NK-92 (cell line): ENCODE data around the gene ARHGAP26.
"Not testable (repeated sequence)": the region's sequence is repeated elsewhere in the genome, so short reads cannot be mapped to it uniquely, and the experiment has no call there.

Source experiments
- DNase-seq: peaks from one replicate; lab custom pipeline; 2025; ENCODE audit not compliant: unreplicated experiment; lab: John Stamatoyannopoulos, UW

ARHGAP26 gene

GRCh38 chr5:142952229-142952628 is 182.1 kb downstream of the ARHGAP26 start:
- no peak for DNase-seq

DNA sequence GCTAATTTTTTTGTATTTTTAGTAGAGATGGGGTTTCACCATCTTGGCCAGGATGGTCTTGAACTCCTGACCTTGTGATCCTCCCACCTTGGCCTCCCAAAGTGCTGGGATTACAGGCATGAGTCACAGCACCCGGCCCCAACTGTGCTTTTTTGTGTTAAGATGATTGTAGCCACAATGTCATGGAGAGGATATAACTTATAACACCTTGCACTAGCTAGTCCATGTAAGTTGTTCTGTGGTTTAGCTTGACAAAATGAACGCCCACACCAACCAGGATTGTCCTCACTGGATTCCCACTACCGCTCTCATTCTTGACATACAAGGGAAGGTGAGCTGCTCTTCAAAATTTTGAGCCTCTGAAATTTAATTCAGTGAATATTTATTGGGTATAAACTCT is 182.7 kb downstream of the ARHGAP26 start:
- DNase-seq, result not testable (repeated sequence)

DNA sequence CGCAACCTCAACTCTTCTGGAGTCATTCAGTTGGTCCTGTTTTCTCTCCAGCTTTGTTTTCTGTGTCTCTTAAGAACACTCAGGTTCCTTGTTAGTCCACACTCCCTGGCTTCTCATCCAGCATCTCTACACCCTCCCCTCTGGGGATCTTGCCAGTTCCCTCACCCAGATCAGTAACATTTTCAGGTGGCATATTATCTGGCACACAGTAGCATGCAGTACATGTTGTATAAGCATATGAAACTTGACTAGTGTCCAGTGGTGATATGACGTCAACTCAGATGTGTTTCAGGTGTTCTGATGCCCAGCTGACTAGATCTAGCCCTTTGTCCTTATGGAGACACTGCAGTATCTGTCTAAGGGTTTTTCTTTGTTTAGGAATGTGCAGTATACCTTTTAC is 184.3 kb downstream of the ARHGAP26 start:
- DNase-seq, result no peak

DNA sequence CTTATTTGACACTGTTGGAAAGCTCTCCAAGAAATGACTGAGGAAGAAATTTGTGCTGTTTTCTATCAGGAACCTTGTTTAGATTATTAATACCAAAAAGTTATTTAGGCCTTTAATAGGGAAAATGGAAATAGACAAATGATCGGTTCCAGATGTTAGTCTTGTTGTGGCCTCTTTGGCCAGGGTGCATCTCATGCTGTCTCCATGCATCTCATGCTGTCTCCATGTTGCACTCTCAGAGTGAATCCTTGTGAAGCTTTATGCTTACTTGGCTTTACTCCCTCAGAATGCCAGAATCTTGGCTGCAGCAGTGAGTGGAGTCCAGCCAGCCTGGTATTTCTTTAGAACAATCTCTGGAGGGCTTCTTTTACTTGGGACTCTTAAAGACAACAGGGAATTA is 185.5 kb downstream of the ARHGAP26 start:
- DNase-seq, result no peak

GRCh38 chr5:142957528-142957927 is 187.4 kb downstream of the ARHGAP26 start:
- DNase-seq, result no peak

- no peak for DNase-seq
Measured at GRCh38 chr5:142958944-142959682, 188.9 kb downstream of the ARHGAP26 start.

GRCh38 chr5:142959683-142960657 is 189.8 kb downstream of the ARHGAP26 start:
- DNase-seq, result no peak

GRCh38 chr5:142961440-142962173 is 191.4 kb downstream of the ARHGAP26 start:
- DNase-seq, result no peak

DNA sequence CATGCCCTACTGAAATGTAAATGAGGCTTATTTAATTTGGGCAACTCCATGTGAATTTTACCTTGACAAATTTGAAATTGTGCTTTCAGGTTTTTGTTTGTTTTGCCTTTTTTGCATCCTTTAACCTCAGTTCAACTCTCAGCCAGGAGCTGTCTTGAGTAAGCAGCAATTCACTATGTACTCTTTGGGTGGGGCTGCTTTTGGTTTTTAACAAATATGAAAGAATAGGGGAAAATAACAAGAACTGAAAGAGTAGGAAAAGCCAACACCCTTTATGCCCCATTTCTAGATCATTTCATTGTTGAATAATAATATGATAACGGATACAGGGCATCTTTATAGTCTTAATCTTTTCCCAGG is 192.0 kb downstream of the ARHGAP26 start:
- DNase-seq, result no peak

- DNase-seq, result not testable (repeated sequence)
Measured at GRCh38 chr5:142965258-142966120, 195.3 kb downstream of the ARHGAP26 start.

DNA sequence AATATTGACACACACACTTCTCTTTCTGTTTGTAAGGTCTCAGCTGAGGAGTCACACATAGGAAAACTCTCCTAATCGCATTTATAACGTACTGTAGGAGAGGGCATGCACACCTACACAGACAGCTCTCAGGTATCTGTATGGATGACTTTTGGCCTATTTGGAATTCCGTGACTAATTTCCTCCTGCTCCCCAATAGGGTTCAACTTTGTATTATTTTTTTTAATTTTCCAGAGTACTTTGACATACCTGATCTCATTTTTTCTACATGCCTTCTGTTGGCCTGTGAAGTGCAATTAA is 195.9 kb downstream of the ARHGAP26 start:
- no peak for DNase-seq

DNA sequence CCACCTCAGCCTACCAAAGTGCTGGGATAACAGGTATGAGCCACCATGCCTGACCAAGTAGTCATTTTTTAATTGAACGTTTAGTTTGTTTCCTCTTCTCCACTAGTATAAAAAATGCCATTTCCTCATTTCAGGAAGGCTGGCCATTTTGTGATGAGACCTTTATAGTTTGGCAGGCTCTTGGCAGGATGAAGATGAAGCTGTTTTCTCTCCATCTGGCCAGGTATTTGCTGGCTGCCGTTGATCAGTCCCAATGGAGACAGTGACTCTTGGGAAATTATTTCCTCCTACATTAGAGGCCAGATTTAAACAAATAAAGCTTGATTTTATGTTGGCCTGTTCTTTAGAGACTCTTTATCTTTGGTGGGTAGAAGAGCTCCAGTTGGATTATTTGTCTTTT is 199.0 kb downstream of the ARHGAP26 start:
- DNase-seq, result no peak

- DNase-seq, result no peak
Measured at GRCh38 chr5:142969624-142970439, 199.7 kb downstream of the ARHGAP26 start.

- DNase-seq, result no peak
Measured at GRCh38 chr5:142970440-142971030, 200.4 kb downstream of the ARHGAP26 start.

- DNase-seq, result no peak
Measured at GRCh38 chr5:142971303-142972013, 201.3 kb downstream of the ARHGAP26 start.

GRCh38 chr5:142972064-142972570 is 201.9 kb downstream of the ARHGAP26 start:
- DNase-seq, result no peak

- no peak for DNase-seq
Measured at GRCh38 chr5:142973932-142974331, 203.8 kb downstream of the ARHGAP26 start.

GRCh38 chr5:142974409-142974808 is 204.2 kb downstream of the ARHGAP26 start:
- no peak for DNase-seq

- no peak for DNase-seq
Measured at GRCh38 chr5:142976861-142977260, 206.7 kb downstream of the ARHGAP26 start.
